Suppressor macrophage (primary cell): ENCODE data around the gene MSLN.
"Not testable (repeated sequence)": the region's sequence is repeated elsewhere in the genome, so short reads cannot be mapped to it uniquely, and the experiment has no call there.

Source experiments
- DNase-seq, 4 experiments: peaks; one replicate each; pipeline ENCODE4 v3.0.0-alpha.2; 2020 to 2022

The MSLN gene

GRCh38 chr16:761625-762513 lies 1.3 kb downstream of the MSLN start:
- no peak for DNase-seq

- DNase-seq, result no peak
Observed at GRCh38 chr16:762595-763268, 2.2 kb downstream of the MSLN start.

- DNase-seq, result no peak
Observed at GRCh38 chr16:763369-764183, 3.0 kb downstream of the MSLN start.

- no peak for DNase-seq
Observed at GRCh38 chr16:764184-764750, 3.7 kb downstream of the MSLN start.

GRCh38 chr16:764848-765487 lies 4.4 kb downstream of the MSLN start:
- DNase-seq, result no peak

GRCh38 chr16:765488-765865 lies 4.9 kb downstream of the MSLN start:
- no peak for DNase-seq

DNA sequence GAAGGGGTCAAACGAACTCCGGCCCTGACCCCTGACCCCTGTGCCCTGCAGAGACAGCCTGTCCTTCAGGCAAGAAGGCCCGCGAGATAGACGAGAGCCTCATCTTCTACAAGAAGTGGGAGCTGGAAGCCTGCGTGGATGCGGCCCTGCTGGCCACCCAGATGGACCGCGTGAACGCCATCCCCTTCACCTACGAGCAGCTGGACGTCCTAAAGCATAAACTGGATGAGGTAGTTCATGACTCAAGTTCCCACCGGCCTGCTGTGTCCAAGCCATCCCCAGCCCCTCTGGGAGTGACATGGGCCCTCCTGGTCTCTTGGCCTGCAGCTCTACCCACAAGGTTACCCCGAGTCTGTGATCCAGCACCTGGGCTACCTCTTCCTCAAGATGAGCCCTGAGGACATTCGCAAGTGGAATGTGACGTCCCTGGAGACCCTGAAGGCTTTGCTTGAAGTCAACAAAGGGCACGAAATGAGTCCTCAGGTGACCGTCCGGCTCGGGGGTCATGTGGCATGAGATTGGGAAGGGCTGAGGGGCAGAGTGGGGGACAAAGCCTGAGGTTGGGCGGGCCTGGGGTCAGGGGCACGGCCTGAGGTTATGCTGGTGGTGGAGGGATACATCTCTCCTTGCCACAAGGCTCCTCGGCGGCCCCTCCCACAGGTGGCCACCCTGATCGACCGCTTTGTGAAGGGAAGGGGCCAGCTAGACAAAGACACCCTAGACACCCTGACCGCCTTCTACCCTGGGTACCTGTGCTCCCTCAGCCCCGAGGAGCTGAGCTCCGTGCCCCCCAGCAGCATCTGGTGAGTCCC lies 5.7 kb downstream of the MSLN start:
- DNase-seq, result no peak

GRCh38 chr16:766820-767640 lies 6.5 kb downstream of the MSLN start:
- DNase-seq, result no peak

DNA sequence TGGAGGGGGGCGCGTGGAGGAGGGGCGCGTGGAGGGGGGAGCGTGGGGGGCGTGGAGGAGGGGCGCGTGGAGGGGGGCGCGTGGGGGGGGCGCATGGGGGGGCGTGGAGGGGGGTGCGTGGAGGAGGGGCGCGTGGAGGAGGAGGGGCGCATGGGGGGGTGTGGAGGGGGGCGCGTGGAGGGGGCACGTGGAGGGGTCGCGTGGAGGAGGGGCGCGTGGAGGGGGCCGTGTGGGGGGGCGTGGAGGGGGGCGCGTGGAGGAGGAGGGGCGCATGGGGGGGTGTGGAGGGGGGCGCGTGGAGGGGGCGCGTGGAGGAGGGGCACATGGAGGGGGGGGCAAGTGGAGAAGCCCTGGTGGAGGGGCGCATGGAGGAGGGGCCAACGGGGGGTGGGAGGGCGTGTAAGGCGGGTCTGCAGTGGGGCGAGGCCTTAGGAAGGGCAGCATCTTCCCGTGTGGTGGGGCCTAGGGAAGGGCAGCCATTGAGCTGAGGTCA lies 7.3 kb downstream of the MSLN start:
- no peak for DNase-seq

GRCh38 chr16:768428-768827 lies 7.9 kb downstream of the MSLN start:
- no peak for DNase-seq

GRCh38 chr16:769184-769784 lies 8.8 kb downstream of the MSLN start:
- no peak for DNase-seq

DNA sequence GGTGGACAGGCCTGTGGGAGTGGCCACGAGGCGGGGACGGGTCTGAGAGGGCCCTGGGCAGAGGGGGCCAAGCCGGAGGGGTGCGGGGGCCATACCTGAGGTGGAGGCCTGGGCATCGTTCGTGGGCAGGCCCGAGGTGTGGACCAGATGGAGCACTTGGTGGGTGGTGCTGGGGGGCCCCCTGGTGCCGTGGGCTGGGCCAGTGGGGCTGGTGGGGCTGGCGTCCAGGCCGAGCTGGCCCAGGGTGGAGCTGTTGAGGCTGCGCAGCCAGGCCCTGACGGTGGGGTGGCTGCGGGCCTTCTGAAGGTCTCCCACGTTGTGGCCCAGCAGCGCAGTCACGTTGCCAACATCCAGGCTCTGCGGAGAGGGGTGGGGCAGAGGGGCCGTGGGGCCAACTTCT lies 9.4 kb downstream of the MSLN start:
- DNase-seq, result no peak

DNA sequence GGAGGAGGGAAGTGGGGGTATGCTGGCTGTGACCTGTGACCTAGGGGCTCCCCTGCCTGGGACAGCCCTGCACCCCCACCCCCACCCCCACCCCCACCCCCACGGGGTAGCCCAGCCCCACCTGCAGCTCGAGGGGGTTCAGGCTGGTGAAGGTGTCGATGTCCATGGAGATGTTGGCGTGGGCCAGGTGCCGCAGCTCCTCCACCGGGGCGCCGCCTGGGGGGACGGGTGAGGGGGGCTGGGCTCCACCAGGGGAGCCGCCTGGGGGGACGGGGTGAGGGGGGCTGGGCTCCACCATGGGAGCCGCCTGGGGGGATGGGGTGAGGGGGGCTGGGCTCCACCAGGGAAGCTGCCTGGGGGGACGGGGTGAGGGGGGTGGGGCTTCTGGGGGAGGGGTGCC lies 9.9 kb downstream of the MSLN start:
- DNase-seq, result no peak

GRCh38 chr16:772959-773358 lies 12.4 kb downstream of the MSLN start:
- no peak for DNase-seq

DNA sequence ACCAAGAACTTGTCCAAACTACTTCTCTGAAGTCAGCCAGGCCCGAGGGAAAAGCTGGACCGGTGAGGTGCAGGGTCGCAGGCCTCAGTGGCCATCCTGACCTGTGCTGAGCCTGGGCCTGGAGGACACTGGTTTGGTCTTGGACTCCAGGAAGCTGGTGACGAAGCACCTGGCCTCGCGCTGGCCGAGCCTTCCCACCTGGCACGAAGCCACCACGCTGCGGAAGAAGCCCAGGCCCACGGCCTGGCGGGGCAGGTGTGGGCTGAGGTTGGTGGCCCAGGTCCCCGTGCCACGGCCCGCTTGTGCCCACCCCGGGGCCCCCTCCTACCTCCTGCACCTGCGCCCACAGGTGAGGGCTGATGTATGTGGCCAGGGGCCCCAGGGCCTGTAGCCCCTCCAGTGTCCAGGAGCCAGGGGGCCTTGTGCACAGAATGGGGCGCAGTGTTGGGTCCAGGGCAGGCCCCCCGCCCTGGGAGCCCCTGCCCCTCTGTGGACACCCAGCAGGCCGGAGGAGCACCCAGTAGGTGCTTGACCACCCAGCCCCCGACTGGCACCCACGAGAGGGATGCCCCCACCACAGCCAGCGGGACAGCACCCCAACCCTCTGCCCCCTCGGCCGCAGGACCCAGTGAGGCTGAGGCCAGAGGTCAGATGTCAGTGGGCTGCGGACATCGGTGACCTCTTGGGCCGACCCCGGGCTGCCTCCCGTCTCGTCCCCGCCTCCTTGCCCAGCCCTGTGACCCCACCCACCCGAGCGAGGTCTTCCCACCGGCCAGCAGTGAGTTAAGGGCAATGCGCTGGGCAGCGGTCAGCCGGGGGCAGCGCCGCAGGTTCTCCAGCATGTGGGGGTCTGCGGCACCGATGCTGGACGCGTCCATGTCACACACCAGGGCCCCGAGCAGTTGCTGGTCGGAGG lies 13.8 kb downstream of the MSLN start:
- no peak for DNase-seq

DNA sequence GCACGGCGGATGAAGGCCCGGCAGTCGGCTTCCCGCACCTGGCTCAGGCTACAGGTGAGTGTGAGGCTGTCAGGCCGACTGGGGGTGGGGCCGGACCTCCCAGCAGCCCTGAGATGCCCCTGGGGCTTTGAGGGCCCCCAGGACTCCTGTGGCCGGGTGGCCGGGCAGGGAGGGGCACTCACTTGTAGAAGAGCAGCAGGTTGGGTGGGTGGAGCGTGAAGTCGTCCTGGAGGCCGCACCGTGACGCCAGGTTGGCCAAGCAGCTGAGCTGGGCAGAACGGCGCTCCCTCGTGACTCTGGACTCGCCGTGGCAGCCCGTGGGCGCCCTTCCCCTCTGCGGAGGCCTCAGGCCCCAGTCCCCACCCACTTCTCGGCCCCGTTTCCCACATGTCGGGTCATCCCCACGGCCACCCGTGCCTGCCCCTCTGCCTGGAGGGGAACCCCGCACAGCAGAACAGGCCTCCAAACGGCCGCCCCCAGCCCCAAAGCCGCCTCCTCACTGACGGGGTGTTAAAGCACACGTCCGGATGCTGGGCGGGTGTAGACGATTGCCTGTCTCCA lies 14.8 kb downstream of the MSLN start:
- no peak for DNase-seq

GRCh38 chr16:776298-776697 lies 15.8 kb downstream of the MSLN start:
- DNase-seq, result not testable (repeated sequence)

DNA sequence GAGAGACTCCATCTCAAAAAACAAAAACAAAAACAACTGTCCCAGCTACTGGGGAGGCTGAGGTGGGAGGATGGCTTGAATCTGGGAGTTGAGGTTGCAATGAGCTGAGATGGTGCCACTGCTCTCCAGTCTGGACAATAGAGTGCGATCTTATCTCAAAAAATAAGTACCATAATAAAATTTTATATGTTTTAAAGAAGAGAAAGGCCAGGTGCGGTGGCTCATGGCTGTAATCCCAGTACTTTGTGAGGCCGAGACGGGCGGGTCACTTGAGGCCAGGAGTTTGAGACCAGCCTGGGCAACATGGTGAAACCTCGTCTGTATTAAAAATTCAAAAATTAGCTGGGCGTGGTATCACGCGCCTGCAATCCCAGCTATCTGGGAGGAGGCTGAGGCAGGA lies 16.3 kb downstream of the MSLN start:
- DNase-seq, result no peak

DNA sequence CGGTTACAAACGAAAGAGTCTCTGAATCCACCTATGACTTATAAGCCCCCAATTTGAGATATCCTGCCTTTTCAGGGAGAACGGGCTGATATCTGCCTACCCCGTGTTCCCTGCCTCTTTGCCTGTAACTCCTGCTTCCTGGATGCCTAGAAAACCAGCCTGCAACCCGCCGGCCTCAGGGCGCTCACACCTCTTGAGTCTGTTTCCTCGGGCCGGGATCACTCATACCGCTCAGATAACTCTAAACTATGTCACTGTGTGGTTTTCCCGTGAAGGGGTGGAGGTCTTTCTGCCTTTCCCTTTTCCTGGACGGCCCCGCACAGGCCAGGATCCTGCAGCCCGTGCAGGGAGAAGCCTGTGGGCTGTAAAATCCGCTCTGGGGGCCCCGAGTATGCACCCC lies 17.3 kb downstream of the MSLN start:
- no peak for DNase-seq
